NCI-H82 treated with DMSO at 0.1 percent for 48 hours (cell line): ENCODE data around the gene TCEANC.

Experiments used
- DNase-seq: peaks from one replicate; lab custom pipeline; 2025; ENCODE audit not compliant: unreplicated experiment; lab: John Stamatoyannopoulos, UW

TCEANC gene

DNA sequence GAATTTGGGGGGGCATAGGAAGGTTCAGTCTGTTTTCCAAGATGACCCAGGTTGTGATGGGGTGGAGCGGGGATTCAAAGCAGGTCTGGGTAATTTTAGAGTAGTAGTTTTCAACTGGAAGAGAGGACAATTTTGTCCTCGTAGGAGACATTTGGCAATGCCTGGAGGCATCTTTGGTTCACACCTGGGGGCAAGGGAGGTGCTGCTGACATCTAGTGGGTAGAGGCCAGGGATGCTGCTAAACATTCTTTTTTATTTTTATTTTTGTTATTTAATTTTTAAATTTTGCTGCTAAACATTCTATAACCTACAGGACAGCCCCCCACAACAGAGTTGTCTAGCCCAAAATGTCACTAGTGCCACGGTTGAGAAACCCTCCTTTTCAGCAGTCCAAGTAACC lies 37.9 kb downstream of the TCEANC start:
- DNase-seq: no peak

DNA sequence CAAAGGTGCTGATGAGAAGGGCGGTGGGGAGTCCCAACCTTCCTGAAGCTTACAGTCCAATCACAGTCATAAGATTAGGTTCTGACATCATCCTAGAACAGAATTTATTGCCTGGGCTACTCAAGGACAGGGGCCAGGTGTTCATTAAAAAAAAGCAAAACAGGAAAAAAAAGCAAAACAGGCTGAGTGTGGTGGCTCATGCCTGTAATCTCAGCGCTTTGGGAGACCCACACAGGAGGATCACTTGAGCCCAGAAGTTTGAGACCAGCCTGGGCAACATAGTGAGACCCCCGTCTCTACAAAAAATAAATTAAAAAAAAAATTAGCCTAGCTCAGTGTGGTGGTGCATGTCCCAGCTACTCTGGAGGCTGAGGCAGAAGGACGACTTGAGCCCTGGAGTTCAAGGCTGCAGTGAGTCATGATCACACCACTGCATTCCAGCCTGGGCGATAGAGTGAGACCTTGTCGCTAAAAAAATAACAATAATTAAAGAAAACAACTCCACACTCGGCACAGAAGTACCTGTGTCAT lies 39.0 kb downstream of the TCEANC start:
- DNase-seq: no peak

DNA sequence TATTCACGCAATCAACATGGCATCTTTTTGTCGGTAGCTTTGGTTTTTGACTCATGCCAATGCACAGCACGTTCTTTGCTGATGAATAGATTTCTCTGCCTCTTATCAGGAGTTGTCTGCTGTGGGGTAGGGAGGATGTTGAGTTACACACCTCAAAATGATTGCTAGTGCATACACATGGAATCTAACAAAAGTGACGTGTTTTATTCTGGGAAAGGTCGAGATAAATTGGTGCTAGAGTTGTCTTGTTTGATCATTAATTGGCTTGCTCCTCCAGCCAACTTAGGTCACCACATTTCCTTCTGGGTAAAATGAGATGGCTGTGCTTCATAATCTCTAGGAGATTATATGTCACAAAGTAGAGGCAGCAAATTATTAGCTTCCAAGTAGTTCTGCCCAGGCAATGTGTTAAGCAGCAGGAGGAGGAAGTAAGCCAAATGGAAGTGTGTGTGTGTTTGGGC lies 39.9 kb downstream of the TCEANC start:
- no peak for DNase-seq

- DNase-seq: no peak
Measured at GRCh38 chrX:13693341-13693961, 40.5 kb downstream of the TCEANC start.

GRCh38 chrX:13694359-13694758 lies 41.4 kb downstream of the TCEANC start:
- no peak for DNase-seq

DNA sequence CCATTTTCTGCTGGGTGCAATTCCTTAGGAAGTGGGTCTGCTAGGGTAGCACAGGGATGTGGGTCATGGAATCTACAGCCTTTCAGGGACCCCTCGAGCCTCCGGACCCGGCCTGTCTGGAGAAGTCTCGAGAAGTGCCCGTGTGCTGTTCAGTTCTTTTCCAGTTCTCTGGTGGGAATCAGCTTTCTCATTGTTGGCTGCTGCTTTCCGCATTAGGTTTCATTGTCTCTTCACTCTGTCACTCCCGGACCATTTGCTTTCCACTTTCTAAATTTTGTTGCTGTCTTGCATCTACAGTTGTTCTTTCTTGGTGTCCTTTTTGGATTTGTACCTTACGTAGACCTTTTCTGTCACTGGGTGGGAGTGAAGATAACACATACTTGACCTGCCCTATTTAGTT lies 42.0 kb downstream of the TCEANC start:
- no peak for DNase-seq

DNA sequence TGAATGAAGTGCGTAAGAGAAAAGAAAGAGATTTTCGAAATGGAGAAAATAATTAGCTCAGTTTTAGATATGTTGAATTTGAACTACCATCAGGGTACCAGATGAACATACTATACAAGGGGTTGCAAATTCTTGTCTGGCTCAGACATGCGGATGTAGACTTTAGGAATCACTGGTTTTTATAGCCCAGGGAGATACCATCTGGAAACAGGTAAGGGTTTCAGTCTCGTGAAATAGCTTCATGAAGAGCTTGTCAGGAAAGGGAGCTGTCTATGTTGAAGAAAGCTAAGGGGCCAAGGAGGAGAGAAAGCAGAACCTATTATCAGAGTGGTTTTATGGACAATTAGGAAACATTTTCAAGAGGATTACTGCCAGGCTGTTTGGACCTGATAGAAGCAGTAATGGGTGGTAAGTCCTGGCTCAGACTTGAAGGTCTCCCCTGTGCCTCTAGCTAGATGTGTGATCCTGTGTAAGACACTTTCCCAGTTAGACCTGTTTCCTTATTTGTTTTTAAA lies 42.7 kb downstream of the TCEANC start:
- no peak for DNase-seq

DNA sequence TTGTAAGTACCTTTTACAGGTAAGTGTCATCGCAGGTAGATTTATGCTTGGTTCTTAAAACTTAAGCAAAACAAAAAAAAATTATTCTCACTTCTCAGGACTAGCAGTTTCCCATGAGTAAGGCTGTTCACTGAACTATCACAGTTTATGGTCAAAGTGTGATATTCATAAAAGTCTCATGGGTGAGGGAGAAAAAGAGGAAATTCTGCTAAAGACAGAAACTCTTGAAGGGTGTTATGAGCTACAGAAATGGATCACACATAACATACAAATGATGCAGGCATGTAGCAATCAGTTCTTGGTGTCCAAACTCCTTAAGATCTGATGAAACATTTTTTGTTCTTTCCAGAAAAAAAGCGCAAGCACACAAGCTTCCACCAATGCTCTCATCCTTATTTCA lies 44.5 kb downstream of the TCEANC start:
- no peak for DNase-seq

- no peak for DNase-seq
Measured at GRCh38 chrX:13697976-13698375, 45.0 kb downstream of the TCEANC start.

- DNase-seq: no peak
Measured at GRCh38 chrX:13698432-13698831, 45.5 kb downstream of the TCEANC start.

DNA sequence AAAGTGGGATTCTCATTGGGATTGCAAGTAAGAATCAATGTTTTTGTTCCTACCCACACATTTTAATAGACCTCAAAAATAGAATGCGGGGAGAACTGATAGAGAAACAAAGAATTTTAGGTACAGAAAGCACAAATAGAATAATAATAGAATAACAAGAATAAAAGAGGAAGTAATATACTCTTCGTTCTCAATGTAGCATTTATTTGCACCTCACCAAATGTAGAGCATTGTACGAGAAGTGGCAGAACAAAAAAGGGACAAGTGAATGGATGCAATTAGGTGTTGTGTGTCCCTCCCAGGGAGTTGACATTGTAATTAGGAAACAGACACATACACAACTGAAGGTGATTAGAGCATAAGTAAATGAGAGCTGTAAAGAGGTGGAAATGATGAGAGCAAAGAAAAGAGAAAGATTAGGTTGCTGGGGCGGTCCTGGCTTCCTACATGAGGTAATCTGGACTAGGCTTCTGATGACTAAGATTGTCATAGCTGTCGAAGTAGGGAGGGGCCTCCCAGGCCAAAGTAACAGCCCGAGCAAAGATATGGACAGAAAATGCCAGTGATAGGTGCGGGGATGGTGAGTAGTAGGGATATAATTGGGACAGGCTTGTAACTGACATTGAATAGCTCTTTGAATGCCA lies 46.4 kb downstream of the TCEANC start:
- DNase-seq: no peak

- no peak for DNase-seq
Measured at GRCh38 chrX:13700380-13700779, 47.4 kb downstream of the TCEANC start.

DNA sequence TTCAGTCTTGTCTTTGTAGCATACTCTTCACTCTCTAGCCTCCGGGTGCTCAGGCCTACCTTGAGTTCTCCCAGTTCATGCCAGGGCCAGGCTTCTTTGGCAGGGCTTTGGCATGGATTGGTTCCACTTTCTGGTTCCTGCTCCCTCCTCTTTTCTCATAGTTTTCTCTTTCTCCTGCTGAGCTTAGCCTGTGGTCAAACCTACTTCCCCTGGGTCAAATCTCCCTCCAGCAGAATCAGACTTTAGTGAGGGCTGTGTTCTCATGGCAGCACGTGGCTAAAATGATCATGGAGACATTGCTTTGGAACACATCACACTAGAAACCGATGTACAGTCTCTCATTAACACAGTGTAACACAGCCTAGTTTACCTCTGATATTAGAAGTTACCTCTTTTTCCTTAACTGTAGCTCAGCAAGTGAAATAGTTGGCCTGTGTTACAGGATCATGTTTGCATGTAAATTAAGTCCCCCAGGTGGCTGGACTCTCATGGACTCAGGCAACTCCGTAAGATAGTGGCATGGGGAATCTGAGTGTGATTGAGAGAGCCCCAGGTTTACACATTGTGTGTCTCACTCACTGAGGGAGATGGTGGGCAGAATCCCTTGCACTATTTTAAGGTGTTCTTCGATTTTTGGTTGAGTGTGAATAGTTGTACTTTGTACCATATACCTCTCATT lies 49.3 kb downstream of the TCEANC start:
- no peak for DNase-seq

DNA sequence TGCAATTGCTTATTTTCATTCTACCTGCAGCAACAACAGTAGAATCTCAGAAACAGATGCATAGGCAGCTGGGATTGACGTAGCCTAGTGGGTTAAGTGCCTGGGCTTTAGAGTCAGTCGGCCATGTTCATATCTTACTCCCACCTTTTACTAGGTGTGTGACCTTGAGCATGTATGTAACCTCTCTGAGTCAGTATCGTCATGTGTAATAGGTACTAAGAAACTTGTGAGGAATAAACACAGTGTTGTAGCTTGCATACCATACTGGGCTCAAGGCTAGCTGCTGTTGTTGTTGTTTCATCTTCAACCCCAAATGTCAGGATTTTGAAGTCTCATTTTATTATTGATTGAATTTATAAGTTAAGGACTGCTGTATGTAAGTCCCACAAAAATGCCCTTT lies 50.2 kb downstream of the TCEANC start:
- DNase-seq: no peak

DNA sequence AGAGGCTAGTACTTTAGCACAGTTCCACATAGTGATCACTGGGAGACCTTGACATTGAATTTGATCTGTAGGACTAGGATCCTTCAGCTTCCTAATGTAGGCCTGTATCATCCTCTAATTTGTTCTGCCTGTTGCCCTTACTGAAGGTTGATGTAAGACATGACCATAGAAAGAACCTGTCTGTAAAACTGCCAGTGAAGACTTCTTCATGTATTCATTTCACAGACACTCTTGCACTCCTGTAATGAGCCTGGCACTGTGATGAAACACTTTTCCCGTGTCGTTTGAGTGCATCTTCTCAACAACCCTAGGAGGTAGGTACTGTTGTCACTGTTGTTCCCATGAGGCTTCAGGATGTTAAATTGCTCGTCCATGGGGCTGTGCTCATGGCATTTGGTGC lies 50.6 kb downstream of the TCEANC start:
- DNase-seq: no peak

DNA sequence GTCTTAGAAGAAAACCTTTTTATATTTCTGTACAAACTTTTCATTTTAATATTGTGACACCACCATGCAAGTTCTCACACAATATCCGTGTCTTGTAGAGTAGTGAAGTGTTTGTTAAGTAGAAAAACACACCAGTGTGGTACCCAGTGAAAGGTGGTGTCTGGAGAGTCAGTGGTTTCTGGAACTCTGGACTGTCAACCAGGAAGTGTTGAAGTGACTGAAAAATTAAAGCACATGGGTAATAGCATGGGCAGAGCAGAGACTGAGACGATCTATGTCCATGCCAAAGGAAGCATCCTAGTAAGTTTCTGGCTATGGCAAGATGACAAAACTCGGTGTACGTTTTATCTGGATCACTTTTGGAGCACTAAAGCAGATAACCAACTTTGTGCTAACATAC lies 58.2 kb downstream of the TCEANC start:
- no peak for DNase-seq
